DND-41 (cell line): ENCODE results near the gene DNAJC6.

Experiments used
- CTCF ChIP-seq: IDR thresholded peaks from 2 replicates; pipeline ENCODE4 v1.5.1; 2012; ENCODE audit warnings: borderline replicate concordance, low read length, moderate library complexity, mild to moderate bottlenecking; ENCODE audit not compliant: poor library complexity, severe bottlenecking; ENCODE audit errors: extremely low read depth
- EZH2 ChIP-seq: IDR thresholded peaks from 3 replicates; pipeline ENCODE4 v1.6.1; 2012; ENCODE audit warnings: borderline replicate concordance, low read depth, mild to moderate bottlenecking, moderate library complexity, low read length, inconsistent platforms; ENCODE audit not compliant: severe bottlenecking

- TF ChIP-seq CTCF (no peak), EZH2 (no peak)
Measured at GRCh38 chr1:65330021-65330420, 20.7 kb downstream of the DNAJC6 start.
